ENCODE data around the gene FAM131C. TPM values are rescaled to one million over a fixed set of nuclear protein-coding genes. Genes with fewer than 3 reads are reported as not detected.

FAM131C gene
- total and polyA plus RNA-seq, 2 donors (not counting 1 experiment from before 2014, with no cell fraction given), result 0.34 to 0.50 TPM

GRCh38 chr1:16094453-16095158 is 21.2 kb upstream of the FAM131C start:
- H2AFZ ChIP-seq (ENCODE audit: low read length), result no peak overlapping the region
- no peak overlapping the region for H3K9ac ChIP-seq (ENCODE audit: insufficient read depth, low read length)
- no peak for DNase-seq (ENCODE audit: low read depth in 2 of 2)
- no peak overlapping the region for H3K4me3 ChIP-seq (replicated peaks in 1 of 4; ENCODE audit: control extremely low read depth in 1 of 4, insufficient read depth in 1 of 4, low read depth in 3 of 4, low read length in 4 of 4)
- H3K27me3 ChIP-seq (ENCODE audit: control insufficient read depth, insufficient read depth, low read length), result peaks cover 3% of the 10 kb centered on the region
- H3K36me3 ChIP-seq (ENCODE audit: control insufficient read depth, insufficient read depth, low read length), result no peaks in the 10 kb centered on the region
- no peaks in the 10 kb centered on the region for H4K20me1 ChIP-seq (ENCODE audit: control insufficient read depth, extremely low read depth, insufficient read depth, low read length)
- no peak overlapping the region for H3K4me2 ChIP-seq (ENCODE audit: extremely low read depth, insufficient read depth, low read length)
- TF ChIP-seq CTCF (conservative IDR thresholded peaks at IDR 0.05 in 1 of 2, IDR thresholded peaks at IDR 0.05 in 1 of 2; ENCODE audit: low read depth in 1 of 2, low read length in 2 of 2) (no peak), EZH2 (IDR thresholded peaks at IDR 0.05; ENCODE audit: low read length, missing control alignments) (no peak)
- no peaks in the 10 kb centered on the region for H3K79me2 ChIP-seq (ENCODE audit: control insufficient read depth, insufficient read depth, low read length)
- H3K9me3 ChIP-seq (ENCODE audit: control insufficient read depth, insufficient read depth, low read depth, low read length), result no peaks in the 10 kb centered on the region
- no peaks in the 10 kb centered on the region for H3K4me1 ChIP-seq (ENCODE audit: control insufficient read depth, extremely low read depth, insufficient read depth, low read length)
- H3K27ac ChIP-seq (ENCODE audit: insufficient read depth, low read length), result no peak overlapping the region

- Histone ChIP-seq H3K27ac (ENCODE audit: insufficient read depth, low read length) (no peak overlapping the region), H3K79me2 (ENCODE audit: control insufficient read depth, insufficient read depth, low read length) (no peaks in the 10 kb centered on the region), H3K36me3 (ENCODE audit: control insufficient read depth, insufficient read depth, low read length) (no peaks in the 10 kb centered on the region), H3K4me1 (ENCODE audit: control insufficient read depth, extremely low read depth, insufficient read depth, low read length) (no peaks in the 10 kb centered on the region), H4K20me1 (ENCODE audit: control insufficient read depth, extremely low read depth, insufficient read depth, low read length) (no peaks in the 10 kb centered on the region), H2AFZ (ENCODE audit: low read length) (no peak overlapping the region), H3K9ac (ENCODE audit: insufficient read depth, low read length) (no peak overlapping the region), H3K4me3 (replicated peaks in 1 of 4; ENCODE audit: control extremely low read depth in 1 of 4, insufficient read depth in 1 of 4, low read depth in 3 of 4, low read length in 4 of 4) (no peak overlapping the region), H3K4me2 (ENCODE audit: extremely low read depth, insufficient read depth, low read length) (no peak overlapping the region), H3K9me3 (ENCODE audit: control insufficient read depth, insufficient read depth, low read depth, low read length) (no peaks in the 10 kb centered on the region), H3K27me3 (ENCODE audit: control insufficient read depth, insufficient read depth, low read length) (peaks cover 3% of the 10 kb centered on the region)
- DNase-seq (ENCODE audit: low read depth in 2 of 2), result no peak
- TF ChIP-seq EZH2 (IDR thresholded peaks at IDR 0.05; ENCODE audit: low read length, missing control alignments) (no peak), CTCF (conservative IDR thresholded peaks at IDR 0.05 in 1 of 2, IDR thresholded peaks at IDR 0.05 in 1 of 2; ENCODE audit: low read depth in 1 of 2, low read length in 2 of 2) (no peak)
Measured at GRCh38 chr1:16093611-16094010, 20.2 kb upstream of the FAM131C start.

GRCh38 chr1:16092923-16093511 is 19.6 kb upstream of the FAM131C start:
- H3K9me3 ChIP-seq (ENCODE audit: control insufficient read depth, insufficient read depth, low read depth, low read length), result no peaks in the 10 kb centered on the region
- H3K27ac ChIP-seq (ENCODE audit: insufficient read depth, low read length), result no peak overlapping the region
- no peak overlapping the region for H3K4me2 ChIP-seq (ENCODE audit: extremely low read depth, insufficient read depth, low read length)
- H3K27me3 ChIP-seq (ENCODE audit: control insufficient read depth, insufficient read depth, low read length), result peaks cover 3% of the 10 kb centered on the region
- no peak overlapping the region for H3K9ac ChIP-seq (ENCODE audit: insufficient read depth, low read length)
- H2AFZ ChIP-seq (ENCODE audit: low read length), result no peak overlapping the region
- no peak overlapping the region for H3K4me3 ChIP-seq (replicated peaks in 1 of 4; ENCODE audit: control extremely low read depth in 1 of 4, insufficient read depth in 1 of 4, low read depth in 3 of 4, low read length in 4 of 4)
- no peaks in the 10 kb centered on the region for H3K4me1 ChIP-seq (ENCODE audit: control insufficient read depth, extremely low read depth, insufficient read depth, low read length)
- TF ChIP-seq CTCF (conservative IDR thresholded peaks at IDR 0.05 in 1 of 2, IDR thresholded peaks at IDR 0.05 in 1 of 2; ENCODE audit: low read depth in 1 of 2, low read length in 2 of 2) (no peak), EZH2 (IDR thresholded peaks at IDR 0.05; ENCODE audit: low read length, missing control alignments) (no peak)
- no peaks in the 10 kb centered on the region for H4K20me1 ChIP-seq (ENCODE audit: control insufficient read depth, extremely low read depth, insufficient read depth, low read length)
- no peaks in the 10 kb centered on the region for H3K79me2 ChIP-seq (ENCODE audit: control insufficient read depth, insufficient read depth, low read length)
- no peak for DNase-seq (ENCODE audit: low read depth in 2 of 2)
- H3K36me3 ChIP-seq (ENCODE audit: control insufficient read depth, insufficient read depth, low read length), result no peaks in the 10 kb centered on the region

Measured in fibroblast of lung (primary cell).